ENCODE results near the gene ZBTB11. TPM values are rescaled to one million over a fixed set of nuclear protein-coding genes. Genes with fewer than 3 reads are reported as not detected.
A peak's percentile ranks its signal among the peaks of the same experiment; 100 is the strongest.

ZBTB11 gene
- total and polyA plus RNA-seq, 9 of the 15 experiments (the other 6 are each of a cell fraction or from before 2014, with no cell fraction given), result 6.2 to 31.9 (median 21.4) TPM

DNA sequence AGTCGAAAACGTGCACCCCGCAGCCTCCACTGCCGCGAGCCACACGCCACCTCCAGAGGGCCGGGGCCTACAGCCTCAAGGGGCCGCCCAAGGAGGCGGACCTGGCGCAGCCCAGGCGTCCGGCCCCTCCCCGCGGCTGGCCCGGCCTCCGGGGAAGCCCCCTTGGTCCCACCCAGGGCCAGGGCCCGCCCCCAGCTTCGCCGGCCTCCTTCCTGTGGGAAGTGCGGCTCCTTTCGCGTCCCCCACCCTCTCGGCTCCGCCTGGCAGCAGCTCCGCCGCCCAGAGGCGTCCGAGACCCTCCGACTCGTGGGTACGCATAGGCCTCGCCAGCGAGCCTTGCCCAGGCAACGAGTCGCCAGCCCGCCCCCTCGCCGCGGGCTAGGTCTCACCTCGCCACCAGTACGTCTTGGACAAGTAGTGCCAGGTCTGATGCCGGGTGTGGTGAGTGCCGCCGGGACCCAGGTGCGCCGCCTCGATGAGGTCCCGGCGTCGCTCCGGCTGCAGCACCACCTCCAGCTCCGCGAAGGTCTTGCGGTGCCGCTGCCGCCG is 642 bp downstream of the ZBTB11 start (continued):
- no peak for TF ChIP-seq CUX1 (CRISPR knock-in tag; IDR thresholded peaks at IDR 0.05)
- no peak for TF ChIP-seq NCOA4 (IDR thresholded peaks at IDR 0.05; ENCODE audit: partially characterized antibody)
- no peak for TF ChIP-seq BCL6 (CRISPR knock-in tag; IDR thresholded peaks at IDR 0.05)
- TF ChIP-seq ZNF232 (CRISPR knock-in tag; IDR thresholded peaks at IDR 0.05), result no peak
- TF ChIP-seq TAF1 (IDR thresholded peaks at IDR 0.05; ENCODE audit: control insufficient read depth, extremely low read depth, insufficient read depth, low read length, severe bottlenecking), result peak; percentile 69
- no peak for TF ChIP-seq ZNF644 (tag; IDR thresholded peaks at IDR 0.05; ENCODE audit: low read depth)
- TF ChIP-seq MYNN (IDR thresholded peaks at IDR 0.05), result 0 out of 2 replicates have a peak, but pooled peaks have one; percentile 10
- no peak for TF ChIP-seq MYNN (CRISPR knock-in tag; IDR thresholded peaks at IDR 0.05)
- peak; percentile 78 for TF ChIP-seq MYC (IDR thresholded peaks at IDR 0.05; ENCODE audit: low read depth, low read length)
- TF ChIP-seq MYC (CRISPR knock-in tag; IDR thresholded peaks at IDR 0.05; ENCODE audit: borderline replicate concordance, low read depth), result no peak
- no peak for TF ChIP-seq TCF3 (CRISPR knock-in tag; IDR thresholded peaks at IDR 0.05)
- peak; percentile 22 for TF ChIP-seq C11orf30 (IDR thresholded peaks at IDR 0.05; ENCODE audit: low read depth)
- no peak for TF ChIP-seq PHB2 (IDR thresholded peaks at IDR 0.05; ENCODE audit: low read depth)
- TF ChIP-seq ELF2 (CRISPR knock-in tag; IDR thresholded peaks at IDR 0.05), result no peak
- no peak for TF ChIP-seq BRD4 (IDR thresholded peaks at IDR 0.05)
- TF ChIP-seq FIP1L1 (IDR thresholded peaks at IDR 0.05; ENCODE audit: low read depth, low read length, poor library complexity, severe bottlenecking), result peak; percentile 88
- peak; percentile 71; the same call in 1 of the 2 replicates for TF ChIP-seq PHF8 (IDR thresholded peaks at IDR 0.05; ENCODE audit: borderline replicate concordance, low read length)
- TF ChIP-seq, protein P1, sequence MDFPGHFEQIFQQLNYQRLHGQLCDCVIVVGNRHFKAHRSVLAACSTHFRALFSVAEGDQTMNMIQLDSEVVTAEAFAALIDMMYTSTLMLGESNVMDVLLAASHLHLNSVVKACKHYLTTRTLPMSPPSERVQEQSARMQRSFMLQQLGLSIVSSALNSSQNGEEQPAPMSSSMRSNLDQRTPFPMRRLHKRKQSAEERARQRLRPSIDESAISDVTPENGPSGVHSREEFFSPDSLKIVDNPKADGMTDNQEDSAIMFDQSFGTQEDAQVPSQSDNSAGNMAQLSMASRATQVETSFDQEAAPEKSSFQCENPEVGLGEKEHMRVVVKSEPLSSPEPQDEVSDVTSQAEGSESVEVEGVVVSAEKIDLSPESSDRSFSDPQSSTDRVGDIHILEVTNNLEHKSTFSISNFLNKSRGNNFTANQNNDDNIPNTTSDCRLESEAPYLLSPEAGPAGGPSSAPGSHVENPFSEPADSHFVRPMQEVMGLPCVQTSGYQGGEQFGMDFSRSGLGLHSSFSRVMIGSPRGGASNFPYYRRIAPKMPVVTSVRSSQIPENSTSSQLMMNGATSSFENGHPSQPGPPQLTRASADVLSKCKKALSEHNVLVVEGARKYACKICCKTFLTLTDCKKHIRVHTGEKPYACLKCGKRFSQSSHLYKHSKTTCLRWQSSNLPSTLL (IDR thresholded peaks at IDR 0.05), result no peak
- no peak for TF ChIP-seq NCOA1 (IDR thresholded peaks at IDR 0.05; ENCODE audit: low read depth)
- TF ChIP-seq ETV5 (CRISPR knock-in tag; IDR thresholded peaks at IDR 0.05; ENCODE audit: low read depth), result no peak
- 0 out of 2 replicates have a peak, but pooled peaks have one; percentile 82 for TF ChIP-seq HIVEP1 (CRISPR knock-in tag; IDR thresholded peaks at IDR 0.05)
- no peak for TF ChIP-seq BRD9 (IDR thresholded peaks at IDR 0.05; ENCODE audit: low read depth, partially characterized antibody)
- TF ChIP-seq, protein P2, sequence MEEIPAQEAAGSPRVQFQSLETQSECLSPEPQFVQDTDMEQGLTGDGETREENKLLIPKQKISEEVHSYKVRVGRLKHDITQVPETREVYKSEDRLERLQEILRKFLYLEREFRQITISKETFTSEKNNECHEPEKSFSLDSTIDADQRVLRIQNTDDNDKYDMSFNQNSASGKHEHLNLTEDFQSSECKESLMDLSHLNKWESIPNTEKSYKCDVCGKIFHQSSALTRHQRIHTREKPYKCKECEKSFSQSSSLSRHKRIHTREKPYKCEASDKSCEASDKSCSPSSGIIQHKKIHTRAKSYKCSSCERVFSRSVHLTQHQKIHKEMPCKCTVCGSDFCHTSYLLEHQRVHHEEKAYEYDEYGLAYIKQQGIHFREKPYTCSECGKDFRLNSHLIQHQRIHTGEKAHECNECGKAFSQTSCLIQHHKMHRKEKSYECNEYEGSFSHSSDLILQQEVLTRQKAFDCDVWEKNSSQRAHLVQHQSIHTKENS (CRISPR knock-in tag; IDR thresholded peaks at IDR 0.05), result no peak

Data from K562 (cell line).